Camera-type eye (tissue), 1 donor: ENCODE data around the gene TRPM7. TPM values are rescaled to one million over a fixed set of nuclear protein-coding genes. Genes with fewer than 3 reads are reported as not detected.

Experiments
- total RNA-seq: library from RNA; depleted of rRNA; stranded (reverse); fragments of >200 nt; gene quantifications from one replicate; pipeline ENCODE4 v1.2.3, GENCODE V29; 2014

TRPM7 gene
- total RNA-seq = 89.3 TPM

GRCh38 chr15:50686469-50687301 lies at the start of gene TRPM7:
Gene TRPM7 (minus strand): TSS chr15:50686797. CDS start chr15:50686533, 264 bp downstream.

GRCh38 chr15:50546566-50546965 lies 140.0 kb downstream of the TRPM7 start, which contains the start of gene USP50:
Gene USP50 (minus strand): TSS chr15:50546666. CDS start chr15:50546525, 141 bp downstream.

Other genes with a start within 250 kb of the TRPM7 start
- not detected for gene USP50, start 140.1 kb downstream of the TRPM7 start, total RNA-seq
- gene SPPL2A, start 78.9 kb upstream of the TRPM7 start, total RNA-seq = 83.6 TPM
- gene AP4E1, start 221.9 kb upstream of the TRPM7 start, total RNA-seq = 17.4 TPM